ENCODE results near the gene VPS37C. TPM values are rescaled to one million over a fixed set of nuclear protein-coding genes. Genes with fewer than 3 reads are reported as not detected.
A peak's percentile ranks its signal among the peaks of the same experiment; 100 is the strongest.

VPS37C gene
- polyA plus RNA-seq, 1 donor from 2014 or later: 2.0 TPM

- no peak overlapping the region for H3K4me3 Mint-ChIP-seq
- H3K27me3 Mint-ChIP-seq: no peaks in the 10 kb centered on the region
- peak overlapping the region in 1 of 3 donors; percentile 0 for H3K27ac Mint-ChIP-seq
- peaks cover 0 to 2% (median 0%) of the 10 kb centered on the region in 3 donors for H3K9me3 Mint-ChIP-seq
- H3K36me3 Mint-ChIP-seq: no peaks in the 10 kb centered on the region
- H3K4me1 Mint-ChIP-seq: peaks cover 2 to 11% (median 7%) of the 10 kb centered on the region in 3 donors
Measured at GRCh38 chr11:61087426-61088119, 73.7 kb downstream of the VPS37C start.

GRCh38 chr11:61083601-61084147 lies 77.6 kb downstream of the VPS37C start:
- peak overlapping the region in 1 of 4 donors; percentile 18 for H3K4me3 Mint-ChIP-seq

GRCh38 chr11:61082931-61083531 lies 78.2 kb downstream of the VPS37C start:
- Mint-ChIP-seq H3K4me3 (peak overlapping the region in 2 of 4 donors; percentile 18 to 33), H3K4me1 (peaks cover 0 to 2% (median 1%) of the 10 kb centered on the region in 3 donors), H3K9me3 (peaks cover 0 to 2% (median 0%) of the 10 kb centered on the region in 3 donors)

More at GRCh38 chr11:61083601-61084147, 77.6 kb downstream of the VPS37C start:
- H3K4me1 Mint-ChIP-seq: peaks cover 0 to 2% (median 1%) of the 10 kb centered on the region in 3 donors
- peaks cover 0 to 2% (median 0%) of the 10 kb centered on the region in 3 donors for H3K9me3 Mint-ChIP-seq
- H3K36me3 Mint-ChIP-seq: no peaks in the 10 kb centered on the region
- no peak overlapping the region for H3K27ac Mint-ChIP-seq
- no peaks in the 10 kb centered on the region for H3K27me3 Mint-ChIP-seq

GRCh38 chr11:61082062-61082870 lies 79.0 kb downstream of the VPS37C start:
- Mint-ChIP-seq H3K4me1 (peaks cover 0 to 2% (median 1%) of the 10 kb centered on the region in 3 donors), H3K9me3 (peaks cover 0 to 2% (median 0%) of the 10 kb centered on the region in 3 donors), H3K4me3 (no peak overlapping the region), H3K27ac (no peak overlapping the region), H3K27me3 (no peaks in the 10 kb centered on the region), H3K36me3 (no peaks in the 10 kb centered on the region)

More at GRCh38 chr11:61082931-61083531, 78.2 kb downstream of the VPS37C start:
- Mint-ChIP-seq H3K36me3 (no peaks in the 10 kb centered on the region), H3K27ac (peak overlapping the region in 1 of 3 donors; percentile 63), H3K27me3 (no peaks in the 10 kb centered on the region)

- H3K9me3 Mint-ChIP-seq: peaks cover 0 to 2% (median 0%) of the 10 kb centered on the region in 3 donors
- peaks cover 0 to 2% (median 1%) of the 10 kb centered on the region in 3 donors for H3K4me1 Mint-ChIP-seq
- no peaks in the 10 kb centered on the region for H3K27me3 Mint-ChIP-seq
- H3K4me3 Mint-ChIP-seq: no peak overlapping the region
- H3K36me3 Mint-ChIP-seq: no peaks in the 10 kb centered on the region
- no peak overlapping the region for H3K27ac Mint-ChIP-seq
Measured at GRCh38 chr11:61080986-61081590, 80.1 kb downstream of the VPS37C start.

- peaks cover 0 to 2% (median 0%) of the 10 kb centered on the region in 3 donors for H3K9me3 Mint-ChIP-seq
- H3K27ac Mint-ChIP-seq: no peak overlapping the region
- no peaks in the 10 kb centered on the region for H3K36me3 Mint-ChIP-seq
- peaks cover 0 to 2% (median 1%) of the 10 kb centered on the region in 3 donors for H3K4me1 Mint-ChIP-seq
- H3K27me3 Mint-ChIP-seq: no peaks in the 10 kb centered on the region
- H3K4me3 Mint-ChIP-seq: no peak overlapping the region
Measured at GRCh38 chr11:61080526-61080925, 80.7 kb downstream of the VPS37C start.

Other genes with a start within 250 kb of the VPS37C start
- 259 TPM for gene TMEM109, start 247.3 kb downstream of the VPS37C start, polyA plus RNA-seq
- gene TMEM132A, start 237.0 kb downstream of the VPS37C start, polyA plus RNA-seq: 0.26 TPM
- gene SLC15A3, start 209.2 kb downstream of the VPS37C start, polyA plus RNA-seq: 15.2 TPM
- 8.6 TPM for gene CD6, start 189.7 kb downstream of the VPS37C start, polyA plus RNA-seq
- 7.7 TPM for gene CD5, start 58.9 kb downstream of the VPS37C start, polyA plus RNA-seq
- not detected for gene PGA3, start 42.1 kb upstream of the VPS37C start, polyA plus RNA-seq
- not detected for gene PGA4, start 60.9 kb upstream of the VPS37C start, polyA plus RNA-seq
- gene PGA5, start 79.7 kb upstream of the VPS37C start, polyA plus RNA-seq: not detected
- 0.84 TPM for gene VWCE, start 133.9 kb upstream of the VPS37C start, polyA plus RNA-seq
- gene DDB1, start 171.7 kb upstream of the VPS37C start, polyA plus RNA-seq: 81.7 TPM
- 46.1 TPM for gene TKFC, start 171.8 kb upstream of the VPS37C start, polyA plus RNA-seq
- gene CYB561A3, start 200.5 kb upstream of the VPS37C start, polyA plus RNA-seq: 594 TPM
- gene TMEM138, start 200.9 kb upstream of the VPS37C start, polyA plus RNA-seq: 44.1 TPM
- 67.0 TPM for gene TMEM216, start 231.2 kb upstream of the VPS37C start, polyA plus RNA-seq